SU-DHL-6 (cell line): ENCODE results near the gene NOTCH2.

Experiments used
- H2AFZ ChIP-seq: fragments of 200-600 bp; sonication (generic); 2 replicates; pipeline ENCODE4 v1.6.1; 2014; ENCODE audit warnings: low read depth, mild to moderate bottlenecking, moderate library complexity, mixed read lengths, antibody characterized with exemption, low read length; ENCODE audit not compliant: severe bottlenecking
- H3F3A ChIP-seq: fragments of 200-600 bp; shearing (Covaris generic); 2 replicates; pipeline ENCODE4 v1.6.0; 2016; ENCODE audit warnings: antibody characterized with exemption, mild to moderate bottlenecking; ENCODE audit not compliant: insufficient read depth
- H3K27ac ChIP-seq: fragments of 200-600 bp; sonication (generic); 2 replicates; pipeline ENCODE4 v1.5.1; 2016; ENCODE audit warnings: low read depth, mild to moderate bottlenecking, low read length, moderate library complexity, mixed read lengths
- H3K27me3 ChIP-seq: fragments of 200-600 bp; sonication (generic), shearing (Covaris generic); 2 replicates; pipeline ENCODE4 v1.6.0; 2014; ENCODE audit warnings: mild to moderate bottlenecking, low read length
- H3K36me3 ChIP-seq: fragments of 200-600 bp; sonication (generic); 2 replicates; pipeline ENCODE4 v1.6.1; 2014; ENCODE audit warnings: mild to moderate bottlenecking, low read length, mixed read lengths
- H3K4me2 ChIP-seq: fragments of 300-600, 200-600 bp; shearing (Covaris generic), sonication (generic); 2 replicates; pipeline ENCODE4 v1.6.0; 2014; ENCODE audit warnings: low read length, low read depth, mild to moderate bottlenecking; ENCODE audit not compliant: poor library complexity, severe bottlenecking
- H3K4me3 ChIP-seq: fragments of 200-600 bp; sonication (generic); 2 replicates; pipeline ENCODE4 v1.5.1; 2014; ENCODE audit warnings: antibody characterized with exemption, low read length, mild to moderate bottlenecking, mixed read lengths; ENCODE audit not compliant: insufficient read depth, poor library complexity, severe bottlenecking
- H3K79me2 ChIP-seq: fragments of 200-600 bp; sonication (generic); 2 replicates; pipeline ENCODE4 v1.6.1; 2014; ENCODE audit warnings: mild to moderate bottlenecking, low read length, moderate library complexity; ENCODE audit not compliant: insufficient read depth
- H3K9ac ChIP-seq: fragments of 200-600 bp; sonication (generic); 2 replicates; pipeline ENCODE4 v1.7.0; 2014; ENCODE audit warnings: mild to moderate bottlenecking, low read length
- H3K9me2 ChIP-seq: fragments of 200-600 bp; sonication (generic); replicated peaks from 2 replicates; pipeline ENCODE4 v1.6.1; 2014; ENCODE audit warnings: low read length; ENCODE audit not compliant: insufficient read depth
- H3K9me3 ChIP-seq: fragments of 200-600 bp; sonication (generic); 2 replicates; pipeline ENCODE4 v1.6.1; 2014; ENCODE audit warnings: low read length, mixed read lengths; ENCODE audit not compliant: insufficient read depth
- H4K20me1 ChIP-seq: fragments of 200-600 bp; sonication (generic); 2 replicates; pipeline ENCODE4 v1.6.1; 2014; ENCODE audit warnings: low read depth, mild to moderate bottlenecking, antibody characterized with exemption, low read length, moderate library complexity, mixed read lengths
- CTCF ChIP-seq: fragments of 200-600 bp; sonication (generic); IDR thresholded peaks from one replicate; pipeline ENCODE4 v1.5.1; 2017; ENCODE audit warnings: antibody characterized with exemption, mild to moderate bottlenecking, low read length, moderate library complexity; ENCODE audit not compliant: insufficient read depth, poor library complexity, severe bottlenecking
- EZH2phosphoT487 ChIP-seq: fragments of 200-600 bp; sonication (generic), shearing (Covaris generic); conservative IDR thresholded peaks from 2 replicates; pipeline ENCODE4 v1.6.1; 2018; ENCODE audit warnings: mild to moderate bottlenecking, antibody characterized with exemption, low read length, moderate library complexity, mixed read lengths

Gene NOTCH2

DNA sequence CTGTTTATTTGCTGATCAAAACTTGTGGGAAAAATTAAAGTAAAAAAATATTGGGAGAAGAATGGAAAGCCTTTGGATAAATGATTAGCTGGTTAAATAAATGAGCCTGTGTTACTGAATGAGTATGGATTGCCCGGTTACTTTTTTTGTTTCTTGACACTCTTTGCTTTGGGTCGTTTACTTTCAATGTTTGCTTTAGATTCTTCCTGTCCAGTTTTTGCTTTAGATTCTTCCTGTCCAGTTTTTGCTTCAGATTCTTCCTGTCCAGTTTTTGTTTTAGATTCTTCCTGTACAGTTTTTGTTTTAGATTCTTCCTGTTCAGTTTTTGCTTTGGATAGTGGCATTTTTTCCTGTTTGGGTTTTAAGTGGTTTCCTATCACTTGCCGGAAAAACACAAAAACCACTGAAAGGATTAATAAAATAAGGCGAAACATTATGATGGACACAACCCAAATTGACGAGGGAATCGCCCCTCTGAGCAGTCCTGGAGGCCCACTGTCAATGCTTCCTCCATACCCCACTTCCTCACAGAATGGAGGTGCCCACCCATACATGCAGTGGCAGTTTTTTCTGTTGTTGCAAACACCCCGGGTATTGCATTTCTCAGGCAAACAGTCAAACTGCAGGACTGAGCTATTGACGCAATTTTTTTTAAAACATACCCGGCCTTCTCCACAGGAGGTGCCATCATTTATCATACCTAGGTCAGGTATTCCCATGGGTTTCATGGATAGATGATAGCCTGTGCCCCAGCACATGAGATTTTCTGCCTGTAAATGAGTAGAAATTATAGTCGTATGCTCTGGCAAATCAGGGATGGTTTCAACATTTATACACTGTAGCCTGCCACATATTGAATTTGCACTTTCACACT, 175.4 kb downstream of the NOTCH2 start:
- H3K4me3 ChIP-seq, result no peak overlapping the region
- H3K27me3 ChIP-seq, result no peaks in the 10 kb centered on the region
- H3F3A ChIP-seq, result no peaks in the 10 kb centered on the region
- no peaks in the 10 kb centered on the region for H3K79me2 ChIP-seq
- H3K9me2 ChIP-seq, result no peaks in the 10 kb centered on the region
- no peak overlapping the region for H2AFZ ChIP-seq
- no peak for TF ChIP-seq EZH2phosphoT487
- no peak for TF ChIP-seq CTCF
- H4K20me1 ChIP-seq, result no peaks in the 10 kb centered on the region
- H3K4me2 ChIP-seq, result no peak overlapping the region
- no peaks in the 10 kb centered on the region for H3K9me3 ChIP-seq
- no peak overlapping the region for H3K9ac ChIP-seq
- no peaks in the 10 kb centered on the region for H3K36me3 ChIP-seq
- no peak overlapping the region for H3K27ac ChIP-seq

DNA sequence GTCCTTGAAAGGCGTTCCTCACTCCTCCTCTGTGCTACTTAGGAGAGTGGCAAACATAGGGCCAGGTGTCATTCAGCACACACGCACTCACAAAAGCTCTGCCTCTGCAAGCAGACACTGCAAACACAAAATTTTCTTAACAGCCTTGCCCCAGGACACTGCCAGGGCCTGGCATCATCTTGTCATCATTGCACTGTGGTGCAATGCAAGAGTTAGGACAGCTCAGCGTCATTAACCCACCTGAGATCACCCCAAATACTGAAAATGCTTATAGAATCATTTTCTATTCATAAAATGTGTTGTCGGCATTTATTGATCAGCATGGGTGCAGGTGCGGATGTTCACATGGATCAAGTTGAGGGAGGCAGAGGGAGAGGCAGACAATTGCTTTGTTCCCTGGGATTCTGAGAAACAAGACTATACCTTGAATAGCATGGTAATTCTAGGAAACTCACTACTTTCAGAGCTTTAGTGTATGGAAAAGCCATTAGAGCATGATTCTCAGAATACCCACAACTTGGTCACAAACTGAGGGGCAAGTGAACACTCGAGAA, 176.1 kb downstream of the NOTCH2 start:
- no peaks in the 10 kb centered on the region for H3K36me3 ChIP-seq
- H2AFZ ChIP-seq, result no peak overlapping the region
- H3K27me3 ChIP-seq, result no peaks in the 10 kb centered on the region
- TF ChIP-seq EZH2phosphoT487 (no peak), CTCF (no peak)
- no peaks in the 10 kb centered on the region for H3F3A ChIP-seq
- no peak overlapping the region for H3K27ac ChIP-seq
- H4K20me1 ChIP-seq, result no peaks in the 10 kb centered on the region
- no peak overlapping the region for H3K4me2 ChIP-seq
- H3K9me2 ChIP-seq, result no peaks in the 10 kb centered on the region
- no peak overlapping the region for H3K9ac ChIP-seq
- no peak overlapping the region for H3K4me3 ChIP-seq
- no peaks in the 10 kb centered on the region for H3K79me2 ChIP-seq
- H3K9me3 ChIP-seq, result no peaks in the 10 kb centered on the region

DNA sequence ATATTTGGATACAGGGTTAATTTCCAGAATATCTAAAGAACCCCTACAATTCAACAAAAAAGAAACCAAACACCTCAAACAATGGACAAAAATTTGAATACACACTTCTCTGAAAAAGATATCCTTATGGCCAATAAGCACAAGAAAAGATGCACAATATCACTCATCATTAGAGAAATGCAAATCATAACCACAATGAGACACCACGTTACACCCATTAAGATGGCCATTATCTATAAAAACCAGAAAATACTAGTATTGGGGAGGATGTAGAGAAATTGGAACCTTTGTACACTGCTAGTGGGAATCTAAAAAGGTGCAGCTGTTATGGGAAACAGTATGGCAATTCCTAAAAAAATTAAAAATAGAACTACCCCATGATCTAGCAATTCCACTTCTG, 178.1 kb downstream of the NOTCH2 start:
- Histone ChIP-seq H3K36me3 (no peaks in the 10 kb centered on the region), H3K9me3 (no peaks in the 10 kb centered on the region), H3K79me2 (no peaks in the 10 kb centered on the region), H3K9ac (no peak overlapping the region), H3K9me2 (no peaks in the 10 kb centered on the region), H3K27ac (no peak overlapping the region), H3K4me3 (no peak overlapping the region), H3K27me3 (no peaks in the 10 kb centered on the region), H2AFZ (no peak overlapping the region), H3F3A (no peaks in the 10 kb centered on the region), H4K20me1 (no peaks in the 10 kb centered on the region), H3K4me2 (no peak overlapping the region)
- TF ChIP-seq EZH2phosphoT487 (no peak), CTCF (no peak)
